HTR-8/SVneo (cell line): ENCODE measurements around the gene TSTD2.
"Not testable (repeated sequence)": the region's sequence is repeated elsewhere in the genome, so short reads cannot be mapped to it uniquely, and the experiment has no call there.

Experiments used
- DNase-seq: peaks from one replicate; pipeline ENCODE4 v3.0.0; 2011; ENCODE audit warnings: low spot score, mixed read lengths; ENCODE audit not compliant: insufficient read length
- FAIRE-seq: peaks from 2 replicates; lab custom pipeline; 2011; peaks lifted over from hg19 to GRCh38; lab: Jason Lieb, UNC

The TSTD2 gene

GRCh38 chr9:97593960-97594359 is 39.2 kb downstream of the TSTD2 start:
- DNase-seq (no peak), FAIRE-seq (no peak)

- DNase-seq (no peak), FAIRE-seq (no peak)
Observed at GRCh38 chr9:97592126-97592525, 41.0 kb downstream of the TSTD2 start.

GRCh38 chr9:97591535-97591934 is 41.6 kb downstream of the TSTD2 start:
- no peak for FAIRE-seq
- no peak for DNase-seq

GRCh38 chr9:97586909-97587308 is 46.3 kb downstream of the TSTD2 start:
- not testable (repeated sequence) for DNase-seq, FAIRE-seq

GRCh38 chr9:97584778-97585177 is 48.4 kb downstream of the TSTD2 start:
- not testable (repeated sequence) for FAIRE-seq, DNase-seq

GRCh38 chr9:97581590-97581989 is 51.6 kb downstream of the TSTD2 start:
- FAIRE-seq, result not testable (repeated sequence)

GRCh38 chr9:97579914-97580313 is 53.3 kb downstream of the TSTD2 start:
- no peak for FAIRE-seq
- no peak for DNase-seq

More at GRCh38 chr9:97581590-97581989, 51.6 kb downstream of the TSTD2 start:
- not testable (repeated sequence) for DNase-seq

- DNase-seq, result no peak
- no peak for FAIRE-seq
Observed at GRCh38 chr9:97578846-97579245, 54.3 kb downstream of the TSTD2 start.

- FAIRE-seq (no peak), DNase-seq (no peak)
Observed at GRCh38 chr9:97577051-97577450, 56.1 kb downstream of the TSTD2 start.

GRCh38 chr9:97575673-97576200 is 57.4 kb downstream of the TSTD2 start:
- DNase-seq, result no peak
- FAIRE-seq, result no peak

GRCh38 chr9:97574921-97575672 is 58.1 kb downstream of the TSTD2 start:
- FAIRE-seq, DNase-seq: not testable (repeated sequence)

- FAIRE-seq, DNase-seq: not testable (repeated sequence)
Observed at GRCh38 chr9:97574101-97574571, 59.0 kb downstream of the TSTD2 start.

GRCh38 chr9:97573482-97574073 is 59.6 kb downstream of the TSTD2 start:
- FAIRE-seq (no peak), DNase-seq (no peak)

GRCh38 chr9:97572892-97573365 is 60.2 kb downstream of the TSTD2 start:
- no peak for FAIRE-seq
- no peak for DNase-seq

- DNase-seq (no peak), FAIRE-seq (no peak)
Observed at GRCh38 chr9:97572196-97572891, 60.8 kb downstream of the TSTD2 start.

GRCh38 chr9:97571664-97572063 is 61.5 kb downstream of the TSTD2 start:
- FAIRE-seq (no peak), DNase-seq (no peak)

- no peak for FAIRE-seq
- DNase-seq, result no peak
Observed at GRCh38 chr9:97570899-97571298, 62.3 kb downstream of the TSTD2 start.

- no peak for DNase-seq
- FAIRE-seq, result no peak
Observed at GRCh38 chr9:97568461-97569275, 64.5 kb downstream of the TSTD2 start.

GRCh38 chr9:97567894-97568202 is 65.3 kb downstream of the TSTD2 start:
- FAIRE-seq, result no peak
- no peak for DNase-seq
